ENCODE data around the gene ARFIP1.
A peak's percentile ranks its signal among the peaks of the same experiment; 100 is the strongest.
"Not testable (repeated sequence)": the region's sequence is repeated elsewhere in the genome, so short reads cannot be mapped to it uniquely, and the experiment has no call there.

ARFIP1 gene

GRCh38 chr4:152785639-152786615, 6.2 kb downstream of the ARFIP1 start:
- DNase-seq: peak; percentile 72

- no peak for DNase-seq
Measured at GRCh38 chr4:152786627-152787026, 6.9 kb downstream of the ARFIP1 start.

GRCh38 chr4:152795891-152796290, 16.1 kb downstream of the ARFIP1 start:
- no peak for DNase-seq

GRCh38 chr4:152803541-152803940, 23.8 kb downstream of the ARFIP1 start:
- no peak for DNase-seq

- no peak for DNase-seq
Measured at GRCh38 chr4:152805071-152805650, 25.4 kb downstream of the ARFIP1 start.

- DNase-seq: no peak
Measured at GRCh38 chr4:152805818-152806217, 26.1 kb downstream of the ARFIP1 start.

GRCh38 chr4:152806501-152807125, 26.9 kb downstream of the ARFIP1 start:
- DNase-seq: no peak

- DNase-seq: peak; percentile 73
Measured at GRCh38 chr4:152807294-152807829, 27.6 kb downstream of the ARFIP1 start.

GRCh38 chr4:152808670-152809069, 28.9 kb downstream of the ARFIP1 start:
- no peak for DNase-seq

GRCh38 chr4:152810715-152811287, 31.0 kb downstream of the ARFIP1 start:
- DNase-seq: no peak

GRCh38 chr4:152815078-152815477, 35.3 kb downstream of the ARFIP1 start:
- no peak for DNase-seq

- no peak for DNase-seq
Measured at GRCh38 chr4:152817331-152817730, 37.6 kb downstream of the ARFIP1 start.

- DNase-seq: no peak
Measured at GRCh38 chr4:152819026-152819645, 39.4 kb downstream of the ARFIP1 start.

- DNase-seq: no peak
Measured at GRCh38 chr4:152820073-152820472, 40.3 kb downstream of the ARFIP1 start.

- no peak for DNase-seq
Measured at GRCh38 chr4:152822323-152822722, 42.6 kb downstream of the ARFIP1 start.

GRCh38 chr4:152824561-152824960, 44.8 kb downstream of the ARFIP1 start:
- DNase-seq: no peak

- no peak for DNase-seq
Measured at GRCh38 chr4:152825336-152825735, 45.6 kb downstream of the ARFIP1 start.

- no peak for DNase-seq
Measured at GRCh38 chr4:152828122-152828521, 48.4 kb downstream of the ARFIP1 start.

GRCh38 chr4:152831416-152831815, 51.7 kb downstream of the ARFIP1 start:
- DNase-seq: peak; percentile 6

GRCh38 chr4:152836936-152837335, 57.2 kb downstream of the ARFIP1 start:
- no peak for DNase-seq

- DNase-seq: not testable (repeated sequence)
Measured at GRCh38 chr4:152839729-152840128, 60.0 kb downstream of the ARFIP1 start.

- DNase-seq: no peak
Measured at GRCh38 chr4:152843481-152844090, 63.8 kb downstream of the ARFIP1 start.
